ENCODE data around the gene RNF182.
"Not testable (repeated sequence)": the region's sequence is repeated elsewhere in the genome, so short reads cannot be mapped to it uniquely, and the experiment has no call there.

RNF182 gene

GRCh38 chr6:13972602-13973001 is 47.9 kb downstream of the RNF182 start:
- DNase-seq: not testable (repeated sequence)

- not testable (repeated sequence) for DNase-seq
Observed at GRCh38 chr6:13973422-13973821, 48.7 kb downstream of the RNF182 start.

DNA sequence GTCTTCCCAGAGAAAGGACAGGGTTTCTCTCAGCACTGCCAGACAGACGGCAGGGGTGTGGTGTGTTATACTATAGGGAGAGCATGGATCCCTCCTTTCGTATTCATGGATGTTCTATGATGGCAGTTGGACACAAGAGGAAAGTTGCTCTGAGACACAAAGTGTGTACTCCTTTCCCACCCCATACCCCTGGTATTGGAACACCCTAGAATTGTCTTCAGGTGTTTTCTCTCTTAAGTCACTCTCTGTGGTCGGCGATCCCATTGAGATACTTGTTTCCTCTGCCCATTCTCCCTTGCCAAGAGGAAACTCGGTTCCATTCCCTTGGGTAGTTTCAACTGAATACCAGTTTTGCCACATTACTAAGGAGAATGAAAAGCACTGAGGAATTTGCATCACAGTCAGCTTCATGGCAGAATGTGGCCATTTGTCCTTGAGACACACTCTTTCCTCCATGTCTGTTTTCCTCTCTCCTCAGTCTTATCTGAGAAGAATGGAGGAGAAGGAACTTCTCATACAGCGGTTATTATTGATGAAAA is 53.4 kb downstream of the RNF182 start:
- DNase-seq: no peak

- DNase-seq: no peak
Observed at GRCh38 chr6:13978787-13979186, 54.0 kb downstream of the RNF182 start.

DNA sequence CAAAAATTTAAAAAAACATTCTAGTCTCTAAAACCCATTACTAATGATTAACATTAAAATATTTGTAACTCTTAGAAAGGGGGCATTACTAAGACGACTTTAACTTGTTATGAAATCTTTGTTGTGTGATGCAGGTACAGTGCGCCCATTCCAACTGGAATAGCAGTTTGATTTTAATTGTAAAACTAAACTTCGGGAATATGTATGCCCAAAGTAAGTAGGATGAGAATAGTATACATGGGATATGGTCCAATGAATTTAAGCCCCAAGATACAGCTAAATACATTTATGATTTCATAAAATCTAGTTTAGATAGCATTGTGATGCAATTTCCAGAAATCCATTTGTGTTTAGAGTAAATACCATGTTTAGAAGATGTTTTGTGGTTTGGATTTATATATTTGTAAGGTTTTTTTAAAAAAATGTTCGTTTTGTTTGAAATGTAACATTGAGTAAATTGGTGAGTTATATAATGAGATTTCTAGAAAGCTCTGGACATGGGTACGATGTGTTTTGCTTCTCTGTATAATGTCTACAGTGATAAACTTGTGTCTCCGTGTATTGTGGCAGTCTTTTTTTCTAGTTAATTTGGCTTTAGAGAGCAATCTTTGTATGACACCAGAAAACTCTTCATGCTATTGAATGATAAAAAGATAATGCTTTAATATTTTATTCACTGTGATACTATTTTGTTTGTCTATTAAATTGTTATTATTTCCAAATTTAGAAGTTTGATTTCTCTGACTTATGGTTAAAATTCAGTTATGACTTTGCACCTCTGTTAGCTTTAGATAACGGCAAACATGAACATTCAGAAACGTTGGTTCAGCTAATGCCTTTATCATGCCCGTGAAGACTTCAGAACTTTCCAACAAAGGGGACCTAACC is 54.8 kb downstream of the RNF182 start:
- DNase-seq: no peak

DNA sequence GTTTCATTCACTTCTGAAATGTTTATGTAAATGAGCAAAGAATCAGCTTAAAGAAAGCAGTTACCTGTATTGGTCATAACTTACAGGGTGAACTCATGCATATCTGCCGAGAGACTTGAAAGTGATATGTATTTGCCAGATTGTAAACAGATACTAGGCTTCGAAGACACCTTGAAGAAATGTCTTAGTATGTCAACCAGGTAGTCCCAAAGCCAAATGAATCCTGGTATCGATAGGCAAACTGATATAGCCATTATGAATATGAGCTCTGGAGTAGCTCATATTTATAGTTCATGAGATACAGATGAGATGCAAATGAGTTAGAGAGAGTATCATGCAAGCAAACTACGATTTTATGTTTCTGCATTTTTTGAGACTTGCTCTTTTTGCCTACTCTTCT is 55.8 kb downstream of the RNF182 start:
- no peak for DNase-seq

- no peak for DNase-seq
Observed at GRCh38 chr6:13985663-13986325, 61.0 kb downstream of the RNF182 start.

GRCh38 chr6:13986700-13987399 is 62.1 kb downstream of the RNF182 start:
- DNase-seq: no peak

DNA sequence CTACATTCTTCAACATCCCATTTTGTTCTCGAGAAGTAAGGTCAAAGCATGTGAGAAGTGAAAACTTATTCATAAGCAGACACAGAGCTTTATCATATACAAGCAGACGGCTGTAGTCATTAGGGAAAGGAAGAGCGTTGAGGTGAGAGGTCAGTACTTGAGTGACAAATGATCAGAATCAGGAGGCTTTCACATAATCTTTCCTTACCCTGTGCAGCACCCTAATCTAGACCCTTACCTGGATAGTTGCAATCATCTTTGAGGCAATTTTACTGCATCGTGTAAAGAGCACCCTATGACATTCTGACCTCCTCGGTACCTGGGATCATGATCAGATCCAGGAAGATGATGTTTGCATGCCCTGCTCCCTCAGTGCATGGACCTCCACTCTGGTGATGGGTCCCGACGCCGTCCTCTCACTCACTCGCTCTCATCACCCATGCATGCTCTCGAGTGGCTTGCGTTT is 62.7 kb downstream of the RNF182 start:
- no peak for DNase-seq

DNA sequence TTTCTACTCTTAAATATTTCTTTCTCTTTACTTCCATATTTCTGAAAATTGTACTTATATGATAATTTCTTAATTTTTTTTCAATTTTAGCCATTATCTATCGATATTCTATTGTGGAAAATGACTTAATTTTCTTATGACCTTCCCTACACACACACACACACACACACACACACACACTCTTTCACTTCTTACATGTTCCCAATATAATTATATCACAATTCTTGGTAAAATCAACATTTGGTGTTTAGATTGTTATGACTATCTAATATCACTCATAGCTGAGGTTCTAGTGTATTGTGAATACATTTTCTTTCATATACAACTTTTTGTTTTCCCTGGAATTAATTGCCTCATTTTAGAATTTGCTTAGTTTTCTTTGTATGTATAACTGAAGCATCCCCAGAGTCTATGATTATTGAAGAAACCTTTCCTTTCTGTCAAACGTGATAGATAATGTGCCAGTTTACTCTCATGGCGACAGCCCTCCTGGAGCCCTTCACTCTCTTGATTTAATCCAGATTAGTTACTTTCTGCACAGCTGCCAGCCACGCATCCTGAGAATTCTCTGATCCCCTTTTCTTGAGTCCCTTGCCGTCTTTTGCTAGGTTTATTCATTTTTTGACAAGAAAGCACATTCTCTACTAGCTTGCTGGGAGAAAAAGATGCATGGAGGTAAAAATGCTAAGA is 63.4 kb downstream of the RNF182 start:
- DNase-seq: no peak

DNA sequence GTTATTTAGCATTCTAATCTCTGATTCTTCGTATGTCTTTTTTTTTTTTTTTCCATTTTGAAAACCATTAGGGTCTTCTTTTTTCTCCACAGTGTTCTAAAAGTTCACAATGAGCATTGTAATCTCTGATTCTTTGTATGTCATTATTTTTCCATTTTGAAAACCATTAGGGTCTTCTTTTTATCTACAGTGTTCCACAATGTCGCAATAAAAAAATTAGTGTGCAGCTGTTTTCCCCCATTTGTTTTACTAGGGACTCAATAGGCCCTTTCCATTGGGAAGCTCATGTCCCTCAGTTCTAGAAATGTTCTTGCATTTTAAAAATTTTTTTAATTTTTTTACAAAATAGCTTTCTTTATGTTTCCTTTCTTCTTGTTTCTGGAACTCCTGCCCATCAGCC is 64.2 kb downstream of the RNF182 start:
- no peak for DNase-seq

GRCh38 chr6:13989496-13990144 is 64.9 kb downstream of the RNF182 start:
- peak; percentile 28 for DNase-seq

DNA sequence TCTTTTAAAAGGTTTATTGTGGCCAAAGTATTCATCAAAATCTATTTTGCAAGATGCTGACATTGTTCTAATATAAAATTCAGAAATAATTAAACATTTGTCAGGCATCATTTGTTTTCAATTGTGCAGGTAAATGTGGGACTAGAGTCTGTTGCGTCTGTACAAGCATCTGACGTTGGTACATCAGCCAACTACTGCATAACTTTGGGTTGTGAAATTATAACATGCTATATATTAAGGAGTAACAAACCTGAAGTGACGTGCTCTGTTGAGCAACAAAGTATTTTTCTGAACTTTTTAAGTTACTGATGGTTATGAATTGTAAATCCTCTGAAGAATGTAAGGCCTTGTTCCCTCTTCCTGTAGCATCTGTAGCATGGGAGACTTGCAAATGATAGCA is 66.0 kb downstream of the RNF182 start:
- no peak for DNase-seq

DNA sequence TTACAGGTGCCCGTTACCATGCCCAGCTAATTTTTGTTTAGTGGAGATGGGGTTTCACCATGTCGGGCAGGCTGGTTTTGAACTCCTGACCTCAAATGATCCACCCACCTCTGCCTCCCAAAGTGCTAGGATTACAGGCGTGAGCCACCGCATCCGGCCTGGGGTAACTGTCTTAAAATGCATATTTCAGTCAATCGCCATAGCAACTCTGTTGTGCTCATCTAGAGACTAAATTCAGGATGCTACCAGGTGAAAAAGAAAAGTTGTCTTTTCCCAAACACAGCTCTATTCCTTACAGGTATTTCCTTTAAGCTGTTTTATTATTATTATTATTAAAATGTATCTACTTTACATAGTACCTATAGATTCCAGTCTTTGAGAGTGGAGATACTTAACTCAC is 66.6 kb downstream of the RNF182 start:
- no peak for DNase-seq

GRCh38 chr6:13992417-13993055 is 67.8 kb downstream of the RNF182 start:
- peak; percentile 91 for DNase-seq

GRCh38 chr6:13993416-13993815 is 68.7 kb downstream of the RNF182 start:
- DNase-seq: no peak

- DNase-seq: no peak
Observed at GRCh38 chr6:13998356-13998755, 73.6 kb downstream of the RNF182 start.

GRCh38 chr6:14000901-14001300 is 76.1 kb downstream of the RNF182 start:
- no peak for DNase-seq

DNA sequence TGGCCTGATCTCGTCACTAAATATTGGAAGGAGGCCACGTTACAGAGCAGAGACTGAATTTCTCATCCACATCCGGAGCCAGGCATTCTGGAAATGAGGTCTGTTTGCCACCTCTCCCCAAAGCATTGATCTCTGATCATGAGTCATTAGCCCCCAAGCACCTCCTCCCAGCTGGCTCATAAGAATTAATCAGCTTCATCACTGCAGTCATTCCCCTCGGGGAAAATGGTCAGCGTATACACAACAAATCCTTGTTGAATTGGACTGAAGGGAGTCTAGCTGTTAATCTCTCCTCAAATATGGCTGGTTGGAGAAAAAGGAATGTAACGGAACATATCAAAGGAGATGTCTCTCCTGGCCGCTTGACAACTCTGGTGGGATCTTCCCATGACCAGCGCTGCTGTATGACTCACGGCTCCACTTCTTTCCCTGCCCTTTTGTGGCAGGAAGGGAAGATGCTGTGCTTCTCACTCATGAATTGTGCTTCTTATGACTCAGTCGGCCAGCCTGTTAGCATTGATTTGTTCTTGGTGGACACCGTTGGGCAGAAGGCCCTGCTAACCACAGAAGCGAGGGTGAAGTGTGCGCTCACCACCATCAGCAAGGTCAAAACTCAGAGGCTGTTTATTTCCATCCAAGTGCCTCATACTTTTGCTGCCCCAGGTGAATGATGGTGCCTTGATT is 76.7 kb downstream of the RNF182 start:
- peak; percentile 99 for DNase-seq

- no peak for DNase-seq
Observed at GRCh38 chr6:14002176-14002947, 77.6 kb downstream of the RNF182 start.
